Ovary (tissue), 9 donors: Measurements from ENCODE around the gene SPAG7. TPM values are rescaled to one million over a fixed set of nuclear protein-coding genes. Genes with fewer than 3 reads are reported as not detected.

Source experiments
- DNase-seq, 5 donors: peaks; one replicate each; pipeline ENCODE4 v3.0.0-alpha.2; 2019 to 2020
- H3K27ac ChIP-seq, 2 donors: fragments of 200-600 bp; one replicate each; pipeline versions ENCODE4 v1.5.1 to v1.8.0; 2019 to 2022
- H3K27me3 ChIP-seq: fragments of 200-600 bp; one replicate; pipeline ENCODE4 v1.8.0; 2022
- H3K36me3 ChIP-seq: fragments of 200-600 bp; sonication (generic); one replicate; pipeline ENCODE4 v1.5.1; 2019
- H3K4me1 ChIP-seq: one replicate; pipeline ENCODE4 v1.8.1; 2013; ENCODE audit warnings: mild to moderate bottlenecking, moderate library complexity; ENCODE audit not compliant: insufficient read depth
- H3K4me3 ChIP-seq: fragments of 200-600 bp; sonication (generic); one replicate; pipeline ENCODE4 v1.5.1; 2017
- H3K9me3 ChIP-seq, 2 donors: fragments of 200-600 bp in 1 of 2; sonication (generic) in 1 of 2; one replicate each; pipeline versions ENCODE4 v1.5.1 to v1.8.1; 2013 to 2019; ENCODE audit warnings: mild to moderate bottlenecking in 1 of 2, moderate library complexity in 1 of 2
- CTCF ChIP-seq, 3 donors: fragments of 450-650 bp in 2 of 3; fragments of 200-600 bp in 1 of 3; IDR thresholded peaks; one replicate each; pipeline versions ENCODE4 v1.5.1 to v1.8.0; 2016 to 2022; ENCODE audit warnings: antibody characterized with exemption in 3 of 3, mild to moderate bottlenecking in 1 of 3
- EP300 ChIP-seq: sonication (generic); formaldehyde crosslinking; IDR thresholded peaks from one replicate; pipeline ENCODE4 v1.6.1; 2017; ENCODE audit warnings: antibody characterized with exemption
- POLR2A ChIP-seq: fragments of 450-650 bp; IDR thresholded peaks from one replicate; pipeline ENCODE4 v1.6.1; 2017; ENCODE audit warnings: antibody characterized with exemption, mild to moderate bottlenecking, moderate library complexity
- whole genome bisulfite sequencing, 3 donors: extraction: QIAGEN DNeasy Blood & Tissue Kit in 1 of 3; methylation state at CpG; one replicate each; pipeline versions ENCODE4 v1.1.5 to v1.1.7; 2013 to 2017; 5-methylcytosine and 5-hydroxymethylcytosine counted together
- intact Hi-C, 4 donors: fragments of 100-400 bp; cut with DNase I; formaldehyde crosslinking; loops; one replicate each; pipeline versions ENCODE4 v1.11.0 to v1.15.1; 2022 to 2023
- polyA plus RNA-seq, 2 donors: library from polyadenylated mRNA; stranded (reverse); fragments of 200-250 nt in 1 of 2; fragments of 350-450 nt in 1 of 2; fragmentation: Illumina TruSeq in 1 of 2; extraction: RNeasy Lipid Tissue Mini Kit (QIAGEN cat#74804) in 1 of 2; gene quantifications; one replicate each; pipeline ENCODE4 v1.2.3, GENCODE V29; 2013 to 2014
- total RNA-seq, 7 donors: library from RNA; depleted of rRNA in 2 of 7; stranded (reverse); fragments of >200 nt in 2 of 7; fragmentation: NEBNext Ultra II Directional in 3 of 7; extraction: Animal tissue kit (Norgen Biotek cat#: 25700) in 3 of 7; gene quantifications; one replicate each; pipeline versions ENCODE4 v1.1.0 to v1.2.4, GENCODE V29; 2016 to 2023
- donor health status: DM: no; HTN: no; CAD: no; lungs with moderate emphysema.
- donor health status: DM: no; HTN: no; CAD: no.
- donor health status: Bipolar disorder and iron deficiency.
- donor health status: DM: yes; HTN: yes; CAD: no.
- donor health status: DM: no; HTN: no; CAD: no.
- donor health status: DM: yes; HTN: yes; CAD: no.

Gene SPAG7
- total and polyA plus RNA-seq, 9 donors, result 30.4 to 60.6 (median 38.6) TPM

GRCh38 chr17:4945944-4946280 is 21.7 kb downstream of the SPAG7 start:
- H3K9me3 ChIP-seq, result no peaks in the 10 kb centered on the region
- intact Hi-C loops, result no loop called here
- no peaks in the 10 kb centered on the region for H3K27me3 ChIP-seq
- no peak for DNase-seq
- H3K4me3 ChIP-seq, result no peak overlapping the region
- H3K36me3 ChIP-seq, result no peaks in the 10 kb centered on the region
- no peak overlapping the region for H3K27ac ChIP-seq
- WGBS, 3 donors, result 16 to 20% (median 19%) methylated on average over 4 of the region's 4 CpGs
- H3K4me1 ChIP-seq, result peaks cover 5% of the 10 kb centered on the region
- TF ChIP-seq EP300, result no peak

- H3K9me3 ChIP-seq, result no peaks in the 10 kb centered on the region
- peaks cover 6% of the 10 kb centered on the region for H3K4me1 ChIP-seq
- no peak overlapping the region for H3K4me3 ChIP-seq
- H3K27ac ChIP-seq, result no peak overlapping the region
- DNase-seq, result peak in 4 of 5 donors; percentile 59 to 83 (median 62)
- TF ChIP-seq EP300 (no peak), CTCF (IDR thresholded peaks at IDR 0.05) (no peak), POLR2A (no peak)
- no peaks in the 10 kb centered on the region for H3K27me3 ChIP-seq
- intact Hi-C loops, result no loop called here
- 32 to 41% (median 34%) methylated on average over 7 of the region's 7 CpGs for WGBS, 3 donors
- no peaks in the 10 kb centered on the region for H3K36me3 ChIP-seq
These were observed 22.3 kb downstream of the SPAG7 start for GRCh38 chr17:4945176-4945943.

- peaks cover 6% of the 10 kb centered on the region for H3K4me1 ChIP-seq
- TF ChIP-seq POLR2A (no peak), EP300 (no peak), CTCF (IDR thresholded peaks at IDR 0.05) (no peak)
- intact Hi-C loops, result no loop called here
- H3K36me3 ChIP-seq, result no peaks in the 10 kb centered on the region
- no peaks in the 10 kb centered on the region for H3K9me3 ChIP-seq
- no peaks in the 10 kb centered on the region for H3K27me3 ChIP-seq
- no peak overlapping the region for H3K27ac ChIP-seq
- 51 to 58% (median 55%) methylated on average over 8 of the region's 8 CpGs for WGBS, 3 donors
- H3K4me3 ChIP-seq, result no peak overlapping the region
- DNase-seq, result no peak
These were observed 23.0 kb downstream of the SPAG7 start for GRCh38 chr17:4944554-4945175.

GRCh38 chr17:4944163-4944553 is 23.5 kb downstream of the SPAG7 start:
- intact Hi-C loops, result no loop called here
- H3K4me3 ChIP-seq, result no peak overlapping the region

More at GRCh38 chr17:4944163-4944553, 23.5 kb downstream of the SPAG7 start:
- Histone ChIP-seq H3K36me3 (no peaks in the 10 kb centered on the region), H3K27ac (no peak overlapping the region), H3K27me3 (no peaks in the 10 kb centered on the region), H3K9me3 (no peaks in the 10 kb centered on the region), H3K4me1 (peaks cover 6% of the 10 kb centered on the region)
- TF ChIP-seq CTCF (IDR thresholded peaks at IDR 0.05), result no peak
- no peak for TF ChIP-seq POLR2A
- TF ChIP-seq EP300, result no peak
- 46 to 50% (median 49%) methylated on average over 3 of the region's 3 CpGs for WGBS, 3 donors
- no peak for DNase-seq
